GM20000 (cell line): ENCODE data around the gene GRID1.

Experiments used
- DNase-seq: peaks from one replicate; pipeline ENCODE4 v3.0.0; 2012; ENCODE audit warnings: low spot score
- TF ChIP-seq, protein P1 (sequence below): IDR thresholded peaks from 2 replicates; pipeline ENCODE4 v1.5.1; 2012; ENCODE audit warnings: mild to moderate bottlenecking, control low read depth; ENCODE audit errors: extremely low read depth, missing control alignments

The GRID1 gene

DNA sequence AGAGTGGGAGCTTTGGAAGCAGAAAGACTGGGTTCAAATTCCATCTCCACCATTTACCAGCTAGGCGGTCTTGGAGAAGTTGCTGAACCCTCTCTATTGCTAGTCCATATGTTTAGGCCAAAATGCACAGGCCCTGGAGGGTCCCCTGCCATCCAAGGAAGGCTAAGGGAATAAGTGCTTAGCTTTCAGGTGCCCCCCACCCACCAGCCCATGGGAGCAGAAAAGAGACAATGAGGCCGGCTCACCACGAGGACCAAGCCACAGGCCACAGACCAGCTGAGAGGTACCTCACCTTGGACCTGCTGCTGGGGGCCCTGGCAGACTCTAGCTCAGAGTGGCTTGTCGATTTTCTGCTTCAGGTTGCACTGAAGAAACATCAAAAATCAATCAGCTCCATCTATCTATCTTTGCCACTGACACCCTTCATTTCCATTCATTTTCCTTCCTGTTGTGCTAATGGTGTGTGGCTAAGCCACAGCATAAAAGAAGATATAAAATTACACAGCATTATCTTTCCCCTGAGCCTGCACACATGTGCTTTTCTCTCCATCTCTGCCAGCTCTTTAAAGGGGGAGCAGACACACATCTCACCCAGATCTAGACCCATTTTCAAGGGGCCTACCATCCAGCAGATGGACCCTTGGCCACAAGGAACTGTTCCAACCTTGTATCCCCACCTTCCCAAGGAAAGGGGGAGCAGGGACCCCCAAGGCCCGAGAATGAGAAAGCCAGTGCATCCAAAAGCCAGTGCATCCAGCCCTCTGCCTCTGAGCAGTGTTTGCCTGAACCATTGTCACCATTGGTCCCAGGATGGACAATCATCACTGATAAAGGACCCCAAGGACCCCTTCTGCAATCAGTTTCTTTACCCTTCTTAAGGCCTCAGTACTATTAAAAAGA, 65.4 kb downstream of the GRID1 start:
- DNase-seq, result no peak
- TF ChIP-seq, protein P1, sequence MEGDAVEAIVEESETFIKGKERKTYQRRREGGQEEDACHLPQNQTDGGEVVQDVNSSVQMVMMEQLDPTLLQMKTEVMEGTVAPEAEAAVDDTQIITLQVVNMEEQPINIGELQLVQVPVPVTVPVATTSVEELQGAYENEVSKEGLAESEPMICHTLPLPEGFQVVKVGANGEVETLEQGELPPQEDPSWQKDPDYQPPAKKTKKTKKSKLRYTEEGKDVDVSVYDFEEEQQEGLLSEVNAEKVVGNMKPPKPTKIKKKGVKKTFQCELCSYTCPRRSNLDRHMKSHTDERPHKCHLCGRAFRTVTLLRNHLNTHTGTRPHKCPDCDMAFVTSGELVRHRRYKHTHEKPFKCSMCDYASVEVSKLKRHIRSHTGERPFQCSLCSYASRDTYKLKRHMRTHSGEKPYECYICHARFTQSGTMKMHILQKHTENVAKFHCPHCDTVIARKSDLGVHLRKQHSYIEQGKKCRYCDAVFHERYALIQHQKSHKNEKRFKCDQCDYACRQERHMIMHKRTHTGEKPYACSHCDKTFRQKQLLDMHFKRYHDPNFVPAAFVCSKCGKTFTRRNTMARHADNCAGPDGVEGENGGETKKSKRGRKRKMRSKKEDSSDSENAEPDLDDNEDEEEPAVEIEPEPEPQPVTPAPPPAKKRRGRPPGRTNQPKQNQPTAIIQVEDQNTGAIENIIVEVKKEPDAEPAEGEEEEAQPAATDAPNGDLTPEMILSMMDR, result no peak

DNA sequence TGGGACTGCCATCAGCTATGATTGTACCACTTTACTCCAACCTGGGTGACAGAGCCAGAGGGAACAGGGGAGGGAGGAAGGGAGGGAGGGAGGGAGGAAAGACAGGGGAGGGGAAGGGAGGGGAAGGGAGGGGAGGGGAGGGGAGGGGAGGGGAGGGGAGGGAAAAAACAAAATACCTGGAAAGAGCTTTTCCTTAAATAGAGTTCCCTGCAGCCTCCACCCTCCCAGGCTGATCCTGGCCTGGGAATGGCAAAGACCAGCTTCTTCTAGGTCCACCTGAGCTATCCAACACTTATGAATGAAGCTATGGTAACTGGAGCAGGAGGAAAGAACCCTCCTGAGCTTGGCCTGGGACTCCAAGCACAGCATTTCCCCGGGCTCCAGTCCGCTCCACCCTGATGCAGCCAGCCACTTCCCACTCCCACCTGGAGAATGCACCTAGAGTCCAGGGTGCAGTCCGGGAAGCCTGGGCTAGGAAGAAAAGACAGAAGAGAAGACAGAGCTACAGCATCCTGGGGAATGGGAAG, 66.1 kb downstream of the GRID1 start:
- TF ChIP-seq, protein P1, result no peak
- no peak for DNase-seq

DNA sequence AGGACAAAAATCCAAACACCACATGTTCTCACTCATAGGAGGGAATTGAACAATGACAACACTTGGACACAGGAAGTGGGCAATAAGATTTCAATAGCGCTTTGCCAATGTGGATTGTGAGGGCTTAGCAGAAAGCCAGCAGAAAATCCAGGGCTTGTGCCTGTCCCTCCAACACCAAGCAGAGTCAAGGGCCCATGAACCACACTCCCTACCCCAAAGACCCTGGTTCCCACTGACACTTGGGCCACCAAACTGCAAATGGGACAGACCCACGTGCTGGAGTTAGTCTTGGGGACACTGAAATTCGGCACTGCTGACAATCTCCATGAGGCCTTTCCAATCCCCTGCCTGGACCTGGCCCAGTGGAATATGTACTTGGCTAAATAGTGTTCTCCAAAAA, 67.0 kb downstream of the GRID1 start:
- DNase-seq, result no peak
- TF ChIP-seq, protein P1, result no peak

DNA sequence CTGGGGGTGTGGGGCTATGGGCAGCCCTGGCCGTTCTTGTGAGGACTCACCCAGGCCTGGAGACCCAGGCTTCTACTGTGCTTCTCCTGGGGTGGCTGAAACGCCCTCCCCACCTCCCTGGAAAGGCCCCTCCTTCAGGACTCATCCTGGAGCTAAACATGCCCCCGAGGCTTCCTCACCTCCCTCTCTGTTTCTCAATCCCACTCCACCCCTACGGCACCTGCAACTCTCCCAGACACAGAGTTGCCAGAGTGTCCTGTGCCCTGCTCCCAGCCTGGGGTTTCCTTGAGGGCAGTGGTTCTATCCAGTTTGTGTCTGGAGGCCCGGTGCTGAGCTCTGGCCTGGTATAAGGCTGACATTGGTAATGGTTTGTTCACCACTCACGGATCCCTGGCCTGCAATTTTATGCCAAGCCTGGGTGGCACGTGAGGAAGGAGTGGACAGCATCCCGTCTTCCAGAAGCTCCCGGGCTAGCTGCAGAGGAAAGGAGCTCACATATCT, 68.0 kb downstream of the GRID1 start:
- no peak for DNase-seq
- TF ChIP-seq, protein P1, result no peak

DNA sequence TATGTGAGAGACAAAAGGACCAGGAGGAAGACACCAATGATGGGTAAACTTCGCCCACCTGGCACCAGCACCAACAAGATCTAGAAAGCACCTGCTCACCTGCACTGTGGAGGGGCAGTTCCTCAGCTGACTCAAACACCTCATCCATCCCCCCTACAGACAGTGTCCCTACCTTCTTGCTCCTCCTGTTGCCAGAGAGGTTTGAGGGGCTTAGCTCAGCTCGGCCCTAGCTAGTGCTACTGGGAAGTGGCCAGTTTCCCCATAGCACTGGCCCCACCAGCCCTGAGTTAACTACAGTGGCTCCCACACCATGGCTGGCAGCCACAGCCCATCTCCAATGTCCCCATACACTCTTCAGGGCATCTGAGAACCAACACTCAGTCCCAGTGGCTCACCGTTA, 70.8 kb downstream of the GRID1 start:
- DNase-seq, result no peak
- TF ChIP-seq, protein P1, result no peak

DNA sequence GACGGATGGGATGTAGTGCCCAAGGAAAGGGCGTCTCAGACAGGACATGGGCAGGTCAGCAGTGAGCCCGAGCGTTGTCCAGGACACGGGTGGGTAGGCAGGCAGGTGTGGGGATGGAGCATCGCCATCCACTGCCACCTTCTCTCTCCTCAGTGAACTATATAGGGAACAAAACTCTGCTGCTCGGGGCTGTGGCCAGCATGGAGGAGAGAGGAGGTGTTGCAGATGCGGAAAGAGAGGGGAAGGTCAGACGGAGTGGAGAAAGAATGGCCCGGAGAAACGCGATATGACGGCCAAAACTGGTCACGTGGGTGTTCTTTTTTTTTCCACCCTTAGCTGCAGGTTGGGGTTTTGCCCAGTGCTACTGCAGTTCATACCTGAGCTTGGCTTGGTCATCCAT, 71.2 kb downstream of the GRID1 start:
- DNase-seq, result no peak

More for the DNA sequence above, 71.2 kb downstream of the GRID1 start:
- TF ChIP-seq, protein P1, result no peak
